NCI-H1048 (cell line): ENCODE results near the gene SNX9.
"Not testable (repeated sequence)": the region's sequence is repeated elsewhere in the genome, so short reads cannot be mapped to it uniquely, and the experiment has no call there.

Experiments
- DNase-seq: peaks from one replicate; lab custom pipeline; 2025; lab: John Stamatoyannopoulos, UW

SNX9 gene

GRCh38 chr6:157954150-157955117 is 131.4 kb downstream of the SNX9 start:
- DNase-seq, result no peak

GRCh38 chr6:157955675-157956074 is 132.6 kb downstream of the SNX9 start:
- no peak for DNase-seq

- no peak for DNase-seq
Observed at GRCh38 chr6:157956171-157956730, 133.2 kb downstream of the SNX9 start.

- no peak for DNase-seq
Observed at GRCh38 chr6:157959451-157960227, 136.6 kb downstream of the SNX9 start.

- no peak for DNase-seq
Observed at GRCh38 chr6:157961153-157961831, 138.2 kb downstream of the SNX9 start.

GRCh38 chr6:157961832-157962575 is 139.0 kb downstream of the SNX9 start:
- no peak for DNase-seq

- no peak for DNase-seq
Observed at GRCh38 chr6:157962601-157963302, 139.7 kb downstream of the SNX9 start.

- no peak for DNase-seq
Observed at GRCh38 chr6:157964100-157964499, 141.1 kb downstream of the SNX9 start.

GRCh38 chr6:157965387-157965786 is 142.3 kb downstream of the SNX9 start:
- no peak for DNase-seq

- DNase-seq, result no peak
Observed at GRCh38 chr6:157966589-157966977, 143.5 kb downstream of the SNX9 start.

- no peak for DNase-seq
Observed at GRCh38 chr6:157967020-157967419, 144.0 kb downstream of the SNX9 start.

GRCh38 chr6:157967486-157967885 is 144.4 kb downstream of the SNX9 start:
- no peak for DNase-seq

- DNase-seq, result not testable (repeated sequence)
Observed at GRCh38 chr6:157972177-157972576, 149.1 kb downstream of the SNX9 start.

GRCh38 chr6:157974341-157974894 is 151.4 kb downstream of the SNX9 start:
- DNase-seq, result no peak

- DNase-seq, result no peak
Observed at GRCh38 chr6:157974967-157975366, 151.9 kb downstream of the SNX9 start.

- no peak for DNase-seq
Observed at GRCh38 chr6:157975456-157975855, 152.4 kb downstream of the SNX9 start.

- DNase-seq, result no peak
Observed at GRCh38 chr6:157976345-157977175, 153.5 kb downstream of the SNX9 start.

- DNase-seq, result no peak
Observed at GRCh38 chr6:157977176-157977804, 154.2 kb downstream of the SNX9 start.
